Right ventricle myocardium inferior (tissue), 1 donor: ENCODE measurements around the gene KRTAP5-3. TPM values are rescaled to one million over a fixed set of nuclear protein-coding genes. Genes with fewer than 3 reads are reported as not detected.
A peak's percentile ranks its signal among the peaks of the same experiment; 100 is the strongest.

Experiments
- ATAC-seq: fragments of 200-7000 bp; cut with Tn5 transposase; one replicate; pipeline ENCODE4 v1.9.1; 2020; ENCODE audit warnings: mild to moderate bottlenecking, moderate library complexity
- DNase-seq: peaks from one replicate; pipeline ENCODE4 v3.0.0; 2021; ENCODE audit errors: missing footprints
- intact Hi-C: fragments of 100-400 bp; cut with DNase I; formaldehyde crosslinking; loops from one replicate; pipeline ENCODE4 v1.11.0; 2022
- total RNA-seq: library from RNA; stranded (reverse); fragmentation: NEBNext Ultra II Directional; extraction: Animal tissue kit (Norgen Biotek cat#: 25700); gene quantifications from one replicate; pipeline ENCODE4 v1.2.1, GENCODE V29; 2021
- donor health status: DM: no; HTN: yes; CAD: no; lungs with severe emphysema.

KRTAP5-3 gene
- total RNA-seq, 1 donor from 2014 or later: not detected

- peak; percentile 63 for DNase-seq
- no peak for ATAC-seq
- intact Hi-C loops: no loop called here
Measured at GRCh38 chr11:1645357-1645821, 37.1 kb upstream of the KRTAP5-3 start.

- ATAC-seq (no peak), DNase-seq (peak; percentile 33)
- intact Hi-C loops: no loop called here
Measured at GRCh38 chr11:1644601-1645356, 36.5 kb upstream of the KRTAP5-3 start.

GRCh38 chr11:1643146-1643690 lies 35.0 kb upstream of the KRTAP5-3 start:
- DNase-seq: peak; percentile 37
- intact Hi-C loops: no loop called here
- no peak for ATAC-seq

GRCh38 chr11:1642288-1643145 lies 34.3 kb upstream of the KRTAP5-3 start:
- intact Hi-C loops: no loop called here
- no peak for ATAC-seq
- peak; percentile 30 for DNase-seq

GRCh38 chr11:1641096-1641495 lies 32.8 kb upstream of the KRTAP5-3 start:
- ATAC-seq (no peak), DNase-seq (peak; percentile 57)
- intact Hi-C loops: no loop called here

GRCh38 chr11:1640076-1640946 lies 32.0 kb upstream of the KRTAP5-3 start:
- DNase-seq (peak; percentile 66), ATAC-seq (peak; percentile 44)
- intact Hi-C loops: no loop called here

GRCh38 chr11:1639666-1640065 lies 31.4 kb upstream of the KRTAP5-3 start:
- intact Hi-C loops: no loop called here
- no peak for DNase-seq
- peak; percentile 31 for ATAC-seq

GRCh38 chr11:1639102-1639620 lies 30.9 kb upstream of the KRTAP5-3 start:
- ATAC-seq (peak; percentile 26), DNase-seq (peak; percentile 71)
- intact Hi-C loops: no loop called here

GRCh38 chr11:1638344-1638743 lies 30.1 kb upstream of the KRTAP5-3 start:
- intact Hi-C loops: no loop called here
- DNase-seq (no peak), ATAC-seq (no peak)

GRCh38 chr11:1637628-1638027 lies 29.4 kb upstream of the KRTAP5-3 start:
- no peak for DNase-seq
- no peak for ATAC-seq
- intact Hi-C loops: no loop called here

GRCh38 chr11:1636291-1636950 lies 28.2 kb upstream of the KRTAP5-3 start:
- no peak for ATAC-seq
- intact Hi-C loops: no loop called here

GRCh38 chr11:1633864-1634263 lies 25.6 kb upstream of the KRTAP5-3 start:
- ATAC-seq (no peak), DNase-seq (no peak)
- intact Hi-C loops: no loop called here

More at GRCh38 chr11:1636291-1636950, 28.2 kb upstream of the KRTAP5-3 start:
- DNase-seq: no peak

- no peak for ATAC-seq
- no peak for DNase-seq
- intact Hi-C loops: no loop called here
Measured at GRCh38 chr11:1632053-1632714, 23.9 kb upstream of the KRTAP5-3 start.

GRCh38 chr11:1631066-1631568 lies 22.9 kb upstream of the KRTAP5-3 start:
- DNase-seq (peak; percentile 33), ATAC-seq (no peak)
- intact Hi-C loops: no loop called here

- DNase-seq (no peak), ATAC-seq (no peak)
- intact Hi-C loops: no loop called here
Measured at GRCh38 chr11:1630271-1630670, 22.0 kb upstream of the KRTAP5-3 start.

GRCh38 chr11:1629326-1630185 lies 21.3 kb upstream of the KRTAP5-3 start, which contains the start of gene KRTAP5-5:
Gene KRTAP5-5 (plus strand): TSS chr11:1629775. CDS start chr11:1629841, 66 bp downstream.
- ATAC-seq: no peak
- intact Hi-C loops: loop anchor here (2.0 kb wide), 1 partner anchor 35 kb away; no protein-coding TSS in a partner anchor
- DNase-seq: peak; percentile 17
